ENCODE results near the gene RGS5.

DNA sequence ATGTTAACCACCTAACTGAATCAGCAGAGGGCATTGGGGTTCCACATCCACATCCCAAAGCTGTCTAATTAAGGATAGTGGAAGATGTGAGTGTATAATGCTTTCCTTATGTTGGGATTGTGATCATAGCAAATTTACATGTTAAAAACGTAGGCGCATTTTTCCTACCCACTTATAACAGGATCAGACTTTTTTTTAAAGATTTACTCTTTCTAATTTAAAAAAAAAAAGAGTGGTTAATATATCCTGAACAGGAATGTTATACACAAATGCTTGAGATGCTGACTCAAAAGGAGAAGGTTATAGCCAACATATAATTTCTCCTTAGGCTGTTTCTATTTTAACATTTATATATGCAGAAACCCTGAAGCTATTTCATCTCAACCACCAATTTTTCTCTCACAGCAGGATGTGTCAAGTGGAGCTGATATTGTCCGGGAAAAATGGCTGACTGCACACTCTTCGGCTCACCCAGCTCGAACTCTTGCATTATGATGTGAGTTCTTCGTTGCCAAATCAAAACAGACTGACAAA, 40.3 kb downstream of the RGS5 start:
- TF ChIP-seq, protein P1, sequence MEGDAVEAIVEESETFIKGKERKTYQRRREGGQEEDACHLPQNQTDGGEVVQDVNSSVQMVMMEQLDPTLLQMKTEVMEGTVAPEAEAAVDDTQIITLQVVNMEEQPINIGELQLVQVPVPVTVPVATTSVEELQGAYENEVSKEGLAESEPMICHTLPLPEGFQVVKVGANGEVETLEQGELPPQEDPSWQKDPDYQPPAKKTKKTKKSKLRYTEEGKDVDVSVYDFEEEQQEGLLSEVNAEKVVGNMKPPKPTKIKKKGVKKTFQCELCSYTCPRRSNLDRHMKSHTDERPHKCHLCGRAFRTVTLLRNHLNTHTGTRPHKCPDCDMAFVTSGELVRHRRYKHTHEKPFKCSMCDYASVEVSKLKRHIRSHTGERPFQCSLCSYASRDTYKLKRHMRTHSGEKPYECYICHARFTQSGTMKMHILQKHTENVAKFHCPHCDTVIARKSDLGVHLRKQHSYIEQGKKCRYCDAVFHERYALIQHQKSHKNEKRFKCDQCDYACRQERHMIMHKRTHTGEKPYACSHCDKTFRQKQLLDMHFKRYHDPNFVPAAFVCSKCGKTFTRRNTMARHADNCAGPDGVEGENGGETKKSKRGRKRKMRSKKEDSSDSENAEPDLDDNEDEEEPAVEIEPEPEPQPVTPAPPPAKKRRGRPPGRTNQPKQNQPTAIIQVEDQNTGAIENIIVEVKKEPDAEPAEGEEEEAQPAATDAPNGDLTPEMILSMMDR (conservative IDR thresholded peaks at IDR 0.05; ENCODE audit: low read length) = no peak
- no peak for TF ChIP-seq EZH2phosphoT487 (IDR thresholded peaks at IDR 0.05; ENCODE audit: borderline replicate concordance, low read depth, low read length)

Measured in OCI-LY7 (cell line).